Measurements from ENCODE around the gene CHD6. TPM values are rescaled to one million over a fixed set of nuclear protein-coding genes. Genes with fewer than 3 reads are reported as not detected.
A peak's percentile ranks its signal among the peaks of the same experiment; 100 is the strongest.

The CHD6 gene
- total and polyA plus RNA-seq, 2 of the 13 experiments (the other 11 are each of a cell fraction or from before 2014, with no cell fraction given), result 14.4 to 52.0 TPM

- TF ChIP-seq NFE2L1 (CRISPR knock-in tag; IDR thresholded peaks at IDR 0.05; ENCODE audit: borderline replicate concordance) (no peak), YEATS2 (CRISPR knock-in tag; IDR thresholded peaks at IDR 0.05; ENCODE audit: borderline replicate concordance) (peak; percentile 73; the same call in 1 of the 2 replicates), U2AF1 (optimal IDR thresholded peaks at IDR 0.05; ENCODE audit: low read depth, low read length) (no peak), NCOA5 (CRISPR knock-in tag; IDR thresholded peaks at IDR 0.05) (no peak), ZNF7 (CRISPR knock-in tag; IDR thresholded peaks at IDR 0.05) (no peak), ZFP82 (CRISPR knock-in tag; IDR thresholded peaks at IDR 0.05; ENCODE audit: borderline replicate concordance) (no peak), CAMTA2 (CRISPR knock-in tag; IDR thresholded peaks at IDR 0.05; ENCODE audit: borderline replicate concordance) (no peak), SYNCRIP (IDR thresholded peaks at IDR 0.05; ENCODE audit: insufficient read depth, low read depth, low read length) (no peak), ARID2 (CRISPR knock-in tag; IDR thresholded peaks at IDR 0.05; ENCODE audit: borderline replicate concordance) (no peak), ZNF691 (CRISPR knock-in tag; IDR thresholded peaks at IDR 0.05; ENCODE audit: borderline replicate concordance, low read depth) (peak; percentile 90), GATA4 (IDR thresholded peaks at IDR 0.05; ENCODE audit: borderline replicate concordance, low read depth) (peak; percentile 57; the same call in 1 of the 2 replicates), SRSF4 (IDR thresholded peaks at IDR 0.05; ENCODE audit: low read depth, low read length, poor library complexity, severe bottlenecking) (no peak), HOXA5 (CRISPR knock-in tag; IDR thresholded peaks at IDR 0.05) (peak; percentile 97), ZNF589 (CRISPR knock-in tag; conservative IDR thresholded peaks at IDR 0.05) (no peak), SOX13 (IDR thresholded peaks at IDR 0.05) (peak; percentile 78), SOX13 (CRISPR knock-in tag; conservative IDR thresholded peaks at IDR 0.05 in 1 of 2, IDR thresholded peaks at IDR 0.05 in 1 of 2) (peak in 1 of 2 experiments; percentile 95; a peak in 2 of 4 replicates), ZNF619 (CRISPR knock-in tag; IDR thresholded peaks at IDR 0.05) (no peak), ZNF841 (CRISPR knock-in tag; IDR thresholded peaks at IDR 0.05; ENCODE audit: borderline replicate concordance) (no peak), ZNF30 (CRISPR knock-in tag; IDR thresholded peaks at IDR 0.05) (no peak), ZNF382 (CRISPR knock-in tag; IDR thresholded peaks at IDR 0.05; ENCODE audit: borderline replicate concordance) (no peak), KDM5A (IDR thresholded peaks at IDR 0.05; ENCODE audit: borderline replicate concordance, low read length) (no peak), SNRNP70 (IDR thresholded peaks at IDR 0.05; ENCODE audit: low read depth, low read length) (no peak), GZF1 (CRISPR knock-in tag; IDR thresholded peaks at IDR 0.05) (no peak)
- TF ChIP-seq, protein P1, sequence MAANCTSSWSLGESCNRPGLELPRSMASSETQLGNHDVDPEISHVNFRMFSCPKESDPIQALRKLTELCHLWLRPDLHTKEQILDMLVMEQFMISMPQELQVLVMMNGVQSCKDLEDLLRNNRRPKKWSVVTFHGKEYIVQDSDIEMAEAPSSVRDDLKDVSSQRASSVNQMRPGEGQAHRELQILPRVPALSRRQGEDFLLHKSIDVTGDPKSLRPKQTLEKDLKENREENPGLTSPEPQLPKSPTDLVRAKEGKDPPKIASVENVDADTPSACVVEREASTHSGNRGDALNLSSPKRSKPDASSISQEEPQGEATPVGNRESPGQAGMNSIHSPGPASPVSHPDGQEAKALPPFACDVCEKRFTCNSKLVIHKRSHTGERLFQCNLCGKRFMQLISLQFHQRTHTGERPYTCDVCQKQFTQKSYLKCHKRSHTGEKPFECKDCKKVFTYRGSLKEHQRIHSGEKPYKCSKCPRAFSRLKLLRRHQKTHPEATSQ (CRISPR knock-in tag; IDR thresholded peaks at IDR 0.05; ENCODE audit: borderline replicate concordance), result no peak; the same call in 1 of the 2 replicates
- TF ChIP-seq, protein P2, sequence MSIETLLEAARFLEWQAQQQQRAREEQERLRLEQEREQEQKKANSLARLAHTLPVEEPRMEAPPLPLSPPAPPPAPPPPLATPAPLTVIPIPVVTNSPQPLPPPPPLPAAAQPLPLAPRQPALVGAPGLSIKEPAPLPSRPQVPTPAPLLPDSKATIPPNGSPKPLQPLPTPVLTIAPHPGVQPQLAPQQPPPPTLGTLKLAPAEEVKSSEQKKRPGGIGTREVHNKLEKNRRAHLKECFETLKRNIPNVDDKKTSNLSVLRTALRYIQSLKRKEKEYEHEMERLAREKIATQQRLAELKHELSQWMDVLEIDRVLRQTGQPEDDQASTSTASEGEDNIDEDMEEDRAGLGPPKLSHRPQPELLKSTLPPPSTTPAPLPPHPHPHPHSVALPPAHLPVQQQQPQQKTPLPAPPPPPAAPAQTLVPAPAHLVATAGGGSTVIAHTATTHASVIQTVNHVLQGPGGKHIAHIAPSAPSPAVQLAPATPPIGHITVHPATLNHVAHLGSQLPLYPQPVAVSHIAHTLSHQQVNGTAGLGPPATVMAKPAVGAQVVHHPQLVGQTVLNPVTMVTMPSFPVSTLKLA (IDR thresholded peaks at IDR 0.05), result peak; percentile 79
- TF ChIP-seq, protein P3, sequence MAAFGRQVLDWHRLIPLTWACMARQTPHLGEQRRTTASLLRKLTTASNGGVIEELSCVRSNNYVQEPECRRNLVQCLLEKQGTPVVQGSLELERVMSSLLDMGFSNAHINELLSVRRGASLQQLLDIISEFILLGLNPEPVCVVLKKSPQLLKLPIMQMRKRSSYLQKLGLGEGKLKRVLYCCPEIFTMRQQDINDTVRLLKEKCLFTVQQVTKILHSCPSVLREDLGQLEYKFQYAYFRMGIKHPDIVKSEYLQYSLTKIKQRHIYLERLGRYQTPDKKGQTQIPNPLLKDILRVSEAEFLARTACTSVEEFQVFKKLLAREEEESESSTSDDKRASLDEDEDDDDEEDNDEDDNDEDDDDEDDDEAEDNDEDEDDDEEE (CRISPR knock-in tag; IDR thresholded peaks at IDR 0.05), result no peak
Measured at GRCh38 chr20:41497186-41497895, 120.8 kb downstream of the CHD6 start (continued).

All from HepG2 (cell line).